GM13977 (cell line): ENCODE results near the gene PIK3C2G.
"Not testable (repeated sequence)": the region's sequence is repeated elsewhere in the genome, so short reads cannot be mapped to it uniquely, and the experiment has no call there.

Source experiments
- DNase-seq: peaks from one replicate; pipeline ENCODE4 v3.0.0; 2012; ENCODE audit warnings: low spot score
- in situ Hi-C: fragments of 300-500 bp; cut with MboI; formaldehyde crosslinking; loops from one replicate; pipeline ENCODE4 v1.12.0; 2022; ENCODE audit warnings: low sequenced_read_pairs, low pct_unique_long_range_greater_than_20kb, mixed read lengths, inconsistent platforms; ENCODE audit not compliant: unreplicated experiment
- TF ChIP-seq, protein P1 (sequence below): IDR thresholded peaks from 2 replicates; pipeline ENCODE4 v1.5.1; 2012; ENCODE audit warnings: mild to moderate bottlenecking, control low read depth; ENCODE audit not compliant: insufficient read depth; ENCODE audit errors: extremely low read depth, missing control alignments

Gene PIK3C2G

DNA sequence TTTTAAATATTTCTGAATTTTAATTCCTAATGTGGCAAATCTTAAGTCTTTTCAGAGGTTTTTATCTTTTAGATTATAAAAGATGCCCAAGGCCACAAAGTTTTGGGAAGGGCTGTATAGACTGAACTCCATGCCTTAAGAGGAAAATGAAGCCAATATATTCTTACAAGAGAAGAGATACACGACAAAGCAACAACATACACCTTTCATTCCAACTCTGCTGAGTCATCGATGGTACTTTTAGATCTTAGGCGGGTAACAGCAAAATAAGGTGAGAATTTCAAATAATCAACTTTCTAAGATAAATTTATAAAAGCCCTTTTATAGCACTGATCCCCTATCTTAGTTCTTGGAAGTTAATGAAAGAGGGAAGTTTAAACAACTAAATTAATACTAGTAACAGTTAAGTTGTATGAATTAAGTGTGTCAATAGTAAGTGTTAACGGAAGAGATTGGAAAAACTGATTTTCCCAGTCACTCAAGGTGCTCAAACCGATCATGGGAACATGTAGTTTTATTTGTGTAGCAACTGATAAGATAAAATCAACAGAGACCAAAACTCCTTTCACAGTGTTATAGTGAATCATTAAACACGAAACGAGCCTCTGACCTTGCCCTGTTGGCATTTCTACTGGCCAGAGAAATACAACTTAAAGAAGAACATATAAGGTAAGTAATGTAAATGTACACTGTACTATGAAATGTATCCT lies 18.8 kb upstream of the PIK3C2G start:
- in situ Hi-C loops = no loop called here
- TF ChIP-seq, protein P1, sequence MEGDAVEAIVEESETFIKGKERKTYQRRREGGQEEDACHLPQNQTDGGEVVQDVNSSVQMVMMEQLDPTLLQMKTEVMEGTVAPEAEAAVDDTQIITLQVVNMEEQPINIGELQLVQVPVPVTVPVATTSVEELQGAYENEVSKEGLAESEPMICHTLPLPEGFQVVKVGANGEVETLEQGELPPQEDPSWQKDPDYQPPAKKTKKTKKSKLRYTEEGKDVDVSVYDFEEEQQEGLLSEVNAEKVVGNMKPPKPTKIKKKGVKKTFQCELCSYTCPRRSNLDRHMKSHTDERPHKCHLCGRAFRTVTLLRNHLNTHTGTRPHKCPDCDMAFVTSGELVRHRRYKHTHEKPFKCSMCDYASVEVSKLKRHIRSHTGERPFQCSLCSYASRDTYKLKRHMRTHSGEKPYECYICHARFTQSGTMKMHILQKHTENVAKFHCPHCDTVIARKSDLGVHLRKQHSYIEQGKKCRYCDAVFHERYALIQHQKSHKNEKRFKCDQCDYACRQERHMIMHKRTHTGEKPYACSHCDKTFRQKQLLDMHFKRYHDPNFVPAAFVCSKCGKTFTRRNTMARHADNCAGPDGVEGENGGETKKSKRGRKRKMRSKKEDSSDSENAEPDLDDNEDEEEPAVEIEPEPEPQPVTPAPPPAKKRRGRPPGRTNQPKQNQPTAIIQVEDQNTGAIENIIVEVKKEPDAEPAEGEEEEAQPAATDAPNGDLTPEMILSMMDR = no peak
- DNase-seq = no peak

DNA sequence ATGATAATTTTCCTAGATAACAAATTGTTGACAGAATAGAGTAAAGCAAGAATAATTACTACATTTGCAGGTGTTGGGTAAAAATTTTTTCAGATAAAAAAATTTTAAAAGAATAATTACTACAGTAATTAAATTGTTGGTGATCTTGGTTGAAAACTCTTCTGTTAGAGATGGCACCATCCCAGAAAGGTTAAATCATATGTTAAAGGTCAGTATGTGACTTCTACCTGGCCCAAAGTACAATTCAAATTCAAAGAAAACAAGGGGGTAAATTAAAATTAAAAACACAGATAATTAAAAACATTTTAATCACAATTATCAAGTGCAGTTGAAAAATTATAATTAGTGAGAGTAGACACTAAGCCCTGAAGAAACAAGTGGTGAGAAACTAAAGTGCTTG lies 18.1 kb upstream of the PIK3C2G start:
- in situ Hi-C loops = no loop called here
- TF ChIP-seq, protein P1 = no peak
- DNase-seq = no peak

DNA sequence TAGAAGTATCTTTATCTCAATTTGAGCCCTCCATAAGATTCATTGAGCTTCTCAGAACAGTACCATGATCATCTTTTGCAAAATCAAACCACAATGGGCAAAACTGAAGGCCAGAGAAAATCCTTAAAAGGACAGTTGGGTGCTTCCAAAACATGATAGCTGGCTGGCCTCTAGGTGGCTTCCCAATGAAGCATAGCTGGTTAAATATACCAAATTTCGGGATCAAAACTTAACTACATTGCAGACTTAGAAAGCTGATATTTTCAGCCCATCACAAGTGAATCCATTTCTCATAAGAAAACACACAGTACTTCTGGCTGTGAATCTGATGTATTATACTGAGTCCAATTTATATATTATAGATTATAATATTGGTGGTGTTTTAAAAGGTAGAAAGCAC lies 15.3 kb upstream of the PIK3C2G start:
- DNase-seq = no peak
- in situ Hi-C loops = no loop called here
- TF ChIP-seq, protein P1 = no peak

DNA sequence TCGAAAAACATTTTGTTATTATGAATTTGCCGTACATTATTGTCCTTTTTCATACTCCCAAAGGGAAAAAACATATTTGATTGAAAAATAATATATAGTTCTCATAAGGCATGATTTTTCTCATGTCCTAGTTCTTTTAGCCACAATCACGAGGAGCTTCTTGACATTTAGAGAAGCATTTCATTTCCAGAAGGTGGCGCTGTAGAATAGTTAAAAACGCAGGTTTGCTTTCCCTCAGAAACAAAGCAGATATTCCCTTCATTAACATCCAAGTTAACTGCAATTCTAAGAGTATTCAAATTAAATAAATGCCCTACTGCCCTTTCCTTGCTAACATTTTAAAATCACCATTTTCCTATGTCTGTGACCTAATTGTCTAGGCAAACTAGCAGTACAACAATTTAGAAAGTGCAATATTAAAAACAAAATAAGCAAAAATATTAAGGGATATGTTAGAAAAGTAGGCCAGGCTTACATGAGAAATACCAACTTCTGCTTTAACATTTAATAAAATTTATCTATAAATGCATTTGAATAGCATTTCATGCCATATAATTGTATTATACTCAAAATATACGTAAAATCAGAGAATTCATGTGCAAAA lies 10.9 kb upstream of the PIK3C2G start:
- peak; percentile 37 for DNase-seq
- in situ Hi-C loops = no loop called here
- TF ChIP-seq, protein P1 = peak; percentile 68

DNA sequence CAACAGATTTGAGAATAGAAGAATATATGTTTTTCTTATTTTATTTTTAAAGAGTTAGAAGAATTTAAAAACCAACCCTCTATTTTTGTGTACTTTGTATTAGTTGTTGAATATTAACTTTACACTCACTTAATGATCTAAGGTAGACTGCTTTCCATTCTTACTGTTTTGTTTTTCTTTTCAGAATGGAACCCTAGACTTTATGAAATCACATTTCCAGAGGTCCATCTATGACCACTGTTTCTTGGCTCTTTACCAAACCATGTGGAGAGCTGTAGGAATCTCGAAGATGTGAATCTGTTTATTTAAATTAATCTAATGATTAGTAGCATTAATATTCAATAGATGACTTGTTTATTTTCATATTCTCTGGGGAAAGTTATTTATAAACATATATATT lies 7.2 kb upstream of the PIK3C2G start:
- no peak for DNase-seq
- in situ Hi-C loops = no loop called here
- TF ChIP-seq, protein P1 = no peak

DNA sequence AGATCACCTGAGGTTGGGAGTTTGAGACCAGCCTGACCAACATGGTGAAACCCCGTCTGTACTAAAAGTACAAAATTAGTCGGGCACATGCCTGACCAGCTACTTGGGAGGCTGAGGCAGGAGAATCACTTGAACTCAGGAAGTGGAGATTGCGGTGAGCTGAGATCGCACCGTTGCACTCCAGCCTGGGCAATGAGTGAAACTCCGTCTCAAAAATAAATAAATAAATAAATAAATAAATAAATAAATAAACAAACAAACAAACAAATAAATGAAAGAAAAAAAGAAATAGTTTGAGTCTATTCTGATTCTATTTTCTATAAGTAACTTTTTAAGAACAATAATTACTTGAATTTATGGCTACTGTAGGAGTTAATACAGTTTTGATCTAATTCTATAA lies 6.3 kb upstream of the PIK3C2G start:
- DNase-seq, in situ Hi-C loops: not testable (repeated sequence)

DNA sequence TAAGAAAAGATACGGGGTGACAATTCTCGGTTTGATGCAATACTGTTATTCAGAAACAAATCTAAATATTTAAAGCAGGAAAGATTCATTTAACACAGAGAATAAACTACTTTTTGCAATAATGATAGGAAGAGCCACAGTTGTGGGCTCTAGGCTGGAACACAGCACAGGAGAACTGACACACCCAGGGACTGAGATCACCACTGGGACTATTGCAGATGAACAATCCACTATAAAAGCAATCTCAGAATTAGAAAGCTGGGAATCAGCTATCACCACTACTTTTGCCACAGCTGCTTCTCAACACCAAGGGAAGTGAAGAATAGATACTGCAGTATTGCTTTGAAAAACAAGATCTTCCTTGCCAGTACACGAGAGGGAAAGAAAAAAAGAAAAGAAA lies 4.1 kb upstream of the PIK3C2G start:
- no peak for DNase-seq
- in situ Hi-C loops = no loop called here

More for the DNA sequence above, 4.1 kb upstream of the PIK3C2G start:
- TF ChIP-seq, protein P1 = no peak
